Upper lobe of right lung (tissue), 1 donor: ENCODE results near the gene NACC1. TPM values are rescaled to one million over a fixed set of nuclear protein-coding genes. Genes with fewer than 3 reads are reported as not detected.

Experiments used
- ATAC-seq: fragments of 200-7000 bp; cut with Tn5 transposase; one replicate; pipeline ENCODE4 v1.9.1; 2020; ENCODE audit warnings: mild to moderate bottlenecking, moderate library complexity
- DNase-seq: peaks from one replicate; pipeline ENCODE4 v3.0.0-alpha.2; 2020
- H3K27ac ChIP-seq: fragments of 200-600 bp; one replicate; pipeline ENCODE4 v1.8.0; 2022
- H3K27me3 ChIP-seq: fragments of 200-600 bp; one replicate; pipeline ENCODE4 v1.8.0; 2022; ENCODE audit warnings: mild to moderate bottlenecking
- H3K36me3 ChIP-seq: fragments of 200-600 bp; one replicate; pipeline ENCODE4 v1.8.0; 2022
- H3K4me1 ChIP-seq: fragments of 200-600 bp; one replicate; pipeline ENCODE4 v1.8.0; 2022
- H3K4me3 ChIP-seq: fragments of 200-600 bp; one replicate; pipeline ENCODE4 v1.8.0; 2022; ENCODE audit warnings: mild to moderate bottlenecking
- H3K9me3 ChIP-seq: fragments of 200-600 bp; one replicate; pipeline ENCODE4 v1.8.0; 2022
- intact Hi-C: fragments of 100-400 bp; cut with DNase I; formaldehyde crosslinking; loops from one replicate; pipeline ENCODE4 v1.11.0; 2022
- total RNA-seq: library from RNA; stranded (reverse); fragmentation: NEBNext Ultra II Directional; extraction: Animal tissue kit (Norgen Biotek cat#: 25700); gene quantifications from one replicate; pipeline ENCODE4 v1.2.1, GENCODE V29; 2021
- TF ChIP-seq, protein P1 (sequence below): fragments of 200-600 bp; IDR thresholded peaks from one replicate; pipeline ENCODE4 v1.8.0; 2022; ENCODE audit warnings: antibody characterized with exemption
- donor health status: DM: no; HTN: yes; CAD: no; lungs with severe emphysema.

NACC1 gene
- total RNA-seq, 1 donor from 2014 or later = 39.8 TPM

DNA sequence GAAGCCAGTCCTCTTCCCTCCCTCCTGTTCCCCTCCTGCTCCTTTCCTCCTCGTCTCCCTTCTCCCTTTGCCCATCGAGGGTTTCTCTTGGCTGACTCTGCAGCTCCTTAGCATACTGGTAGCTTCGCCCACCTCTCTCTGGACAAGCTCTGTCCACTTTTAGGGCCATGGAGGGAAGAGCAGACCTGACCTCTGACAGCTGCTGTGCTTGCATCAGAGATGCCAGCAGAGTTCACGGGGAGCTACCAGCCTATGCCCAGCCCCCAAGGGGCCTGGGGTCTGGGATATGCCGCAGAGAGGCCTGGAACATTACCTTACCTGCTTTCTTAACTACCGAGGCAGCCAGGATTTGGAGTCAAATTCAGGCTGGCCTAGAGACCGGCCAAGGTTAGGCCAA lies 35.1 kb upstream of the NACC1 start:
- H3K4me3 ChIP-seq = no peak overlapping the region
- TF ChIP-seq, protein P1, sequence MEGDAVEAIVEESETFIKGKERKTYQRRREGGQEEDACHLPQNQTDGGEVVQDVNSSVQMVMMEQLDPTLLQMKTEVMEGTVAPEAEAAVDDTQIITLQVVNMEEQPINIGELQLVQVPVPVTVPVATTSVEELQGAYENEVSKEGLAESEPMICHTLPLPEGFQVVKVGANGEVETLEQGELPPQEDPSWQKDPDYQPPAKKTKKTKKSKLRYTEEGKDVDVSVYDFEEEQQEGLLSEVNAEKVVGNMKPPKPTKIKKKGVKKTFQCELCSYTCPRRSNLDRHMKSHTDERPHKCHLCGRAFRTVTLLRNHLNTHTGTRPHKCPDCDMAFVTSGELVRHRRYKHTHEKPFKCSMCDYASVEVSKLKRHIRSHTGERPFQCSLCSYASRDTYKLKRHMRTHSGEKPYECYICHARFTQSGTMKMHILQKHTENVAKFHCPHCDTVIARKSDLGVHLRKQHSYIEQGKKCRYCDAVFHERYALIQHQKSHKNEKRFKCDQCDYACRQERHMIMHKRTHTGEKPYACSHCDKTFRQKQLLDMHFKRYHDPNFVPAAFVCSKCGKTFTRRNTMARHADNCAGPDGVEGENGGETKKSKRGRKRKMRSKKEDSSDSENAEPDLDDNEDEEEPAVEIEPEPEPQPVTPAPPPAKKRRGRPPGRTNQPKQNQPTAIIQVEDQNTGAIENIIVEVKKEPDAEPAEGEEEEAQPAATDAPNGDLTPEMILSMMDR = no peak
- H3K36me3 ChIP-seq = peaks cover 40% of the 10 kb centered on the region
- ATAC-seq = no peak
- no peaks in the 10 kb centered on the region for H3K27me3 ChIP-seq
- intact Hi-C loops = no loop called here
- H3K9me3 ChIP-seq = no peaks in the 10 kb centered on the region
- no peak overlapping the region for H3K27ac ChIP-seq
- DNase-seq = no peak
- peaks cover 31% of the 10 kb centered on the region for H3K4me1 ChIP-seq

DNA sequence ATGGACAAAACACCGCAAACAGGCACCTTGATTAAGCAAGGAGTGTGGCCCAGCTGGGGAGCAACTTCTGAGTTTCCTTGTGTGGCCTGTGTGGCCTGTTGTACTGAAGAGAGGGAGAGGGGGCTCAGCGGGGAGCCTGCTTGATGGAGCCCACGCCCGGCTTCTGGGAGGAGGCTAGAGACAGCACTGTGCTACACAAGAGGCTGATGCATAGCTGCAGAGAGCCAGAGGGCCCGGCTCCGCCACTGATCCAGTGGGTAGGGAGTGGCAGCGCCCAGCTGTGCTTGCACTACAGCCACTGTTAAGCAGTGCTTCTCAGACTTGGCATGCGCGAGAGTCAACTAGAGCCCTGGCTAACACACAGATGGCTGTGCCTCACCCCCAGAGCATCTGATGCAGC lies 34.4 kb upstream of the NACC1 start:
- H3K27ac ChIP-seq = no peak overlapping the region
- H3K4me1 ChIP-seq = peaks cover 25% of the 10 kb centered on the region
- H3K36me3 ChIP-seq = peaks cover 39% of the 10 kb centered on the region
- DNase-seq (no peak), ATAC-seq (no peak)
- TF ChIP-seq, protein P1 = no peak
- no peaks in the 10 kb centered on the region for H3K9me3 ChIP-seq
- intact Hi-C loops = no loop called here
- no peaks in the 10 kb centered on the region for H3K27me3 ChIP-seq
- no peak overlapping the region for H3K4me3 ChIP-seq

DNA sequence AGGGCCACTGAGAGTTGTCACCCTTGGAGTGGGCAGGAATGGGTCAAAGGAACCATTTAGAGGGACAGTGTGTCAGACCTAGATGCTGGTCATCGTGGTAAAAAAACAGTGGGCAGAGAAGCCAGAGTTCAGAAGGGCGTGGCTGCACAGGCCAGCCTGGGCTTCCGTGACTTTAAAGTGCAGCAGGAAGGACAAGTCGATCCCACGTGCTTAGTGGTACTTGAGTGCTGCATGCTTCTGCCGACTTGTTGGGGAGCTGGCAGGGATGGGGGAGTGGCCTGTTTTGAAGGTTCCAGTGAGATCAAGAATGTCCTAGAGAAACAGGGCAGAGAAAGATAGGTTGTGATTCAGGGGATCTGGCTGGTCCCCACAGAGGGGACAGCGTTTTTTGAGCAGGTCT lies 32.4 kb upstream of the NACC1 start:
- peaks cover 13% of the 10 kb centered on the region for H3K4me1 ChIP-seq
- H3K9me3 ChIP-seq = no peaks in the 10 kb centered on the region
- intact Hi-C loops = no loop called here
- H3K4me3 ChIP-seq = no peak overlapping the region
- peaks cover 29% of the 10 kb centered on the region for H3K36me3 ChIP-seq
- DNase-seq (peak; percentile 78), ATAC-seq (peak; percentile 87)
- H3K27me3 ChIP-seq = no peaks in the 10 kb centered on the region
- TF ChIP-seq, protein P1 = no peak
- H3K27ac ChIP-seq = peak overlapping the region; percentile 30

DNA sequence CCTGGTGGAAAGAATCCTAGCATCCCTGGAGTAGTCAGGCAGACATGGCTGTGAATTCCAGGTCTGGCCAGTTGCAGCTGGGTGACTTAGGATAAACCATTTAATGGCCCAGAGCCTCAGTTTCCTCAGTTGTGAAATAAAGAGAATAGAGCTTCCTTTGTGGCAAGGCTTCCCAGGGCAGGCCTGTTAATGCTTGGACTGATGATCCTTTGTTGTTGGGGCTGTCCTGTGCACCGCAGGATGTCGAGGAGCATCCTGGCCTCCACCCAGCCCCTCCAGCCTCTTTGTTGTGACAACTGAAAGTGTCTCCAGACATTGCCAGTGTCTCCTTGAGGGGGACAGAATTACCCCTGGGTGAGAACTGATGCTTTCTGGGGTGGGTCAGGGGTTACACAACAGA lies 31.7 kb upstream of the NACC1 start:
- H3K4me3 ChIP-seq = no peak overlapping the region
- H3K4me1 ChIP-seq = peaks cover 17% of the 10 kb centered on the region
- no peak for ATAC-seq
- H3K36me3 ChIP-seq = peaks cover 33% of the 10 kb centered on the region
- TF ChIP-seq, protein P1 = no peak
- intact Hi-C loops = no loop called here
- no peak overlapping the region for H3K27ac ChIP-seq
- no peaks in the 10 kb centered on the region for H3K27me3 ChIP-seq
- DNase-seq = no peak
- no peaks in the 10 kb centered on the region for H3K9me3 ChIP-seq

DNA sequence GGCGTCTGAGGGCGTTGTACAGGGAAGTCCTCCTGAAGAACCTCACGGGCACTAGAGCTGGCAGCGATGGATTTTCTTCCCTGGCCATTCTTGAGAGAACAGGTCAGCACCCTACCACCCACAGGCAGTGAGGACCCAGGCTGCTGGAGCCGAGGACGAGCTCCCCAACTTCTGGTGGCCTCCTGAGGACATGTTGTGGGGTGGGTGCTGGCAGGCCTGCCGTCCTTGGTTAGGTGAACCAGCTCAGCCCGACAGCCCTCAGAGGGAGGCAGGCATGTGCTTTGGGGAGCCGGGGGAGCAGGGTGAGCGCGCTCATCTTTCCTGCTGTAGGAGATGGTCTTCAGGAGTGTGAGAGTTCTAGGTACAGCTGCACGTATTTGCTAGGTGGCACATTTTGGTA lies 30.8 kb upstream of the NACC1 start:
- H3K27me3 ChIP-seq = no peaks in the 10 kb centered on the region
- H3K4me3 ChIP-seq = no peak overlapping the region
- TF ChIP-seq, protein P1 = no peak
- no peaks in the 10 kb centered on the region for H3K9me3 ChIP-seq
- DNase-seq (no peak), ATAC-seq (no peak)
- no peak overlapping the region for H3K27ac ChIP-seq
- intact Hi-C loops = no loop called here
- H3K4me1 ChIP-seq = peaks cover 21% of the 10 kb centered on the region
- peaks cover 33% of the 10 kb centered on the region for H3K36me3 ChIP-seq
